Stomach smooth muscle (tissue), 2 donors: ENCODE results near the gene MMS19.
"Not testable (repeated sequence)": the region's sequence is repeated elsewhere in the genome, so short reads cannot be mapped to it uniquely, and the experiment has no call there.

Experiments
- H3K27ac ChIP-seq: one replicate; pipeline ENCODE4 v1.7.0; 2013; ENCODE audit warnings: mild to moderate bottlenecking, low read length, inconsistent platforms
- H3K27me3 ChIP-seq, 2 donors: one replicate each; pipeline ENCODE4 v1.7.0; 2013; ENCODE audit warnings: low read length in 2 of 2; ENCODE audit not compliant: insufficient read depth in 2 of 2, control insufficient read depth in 1 of 2
- H3K36me3 ChIP-seq, 2 donors: one replicate each; pipeline ENCODE4 v1.7.0; 2013; ENCODE audit warnings: low read length in 2 of 2; ENCODE audit not compliant: control insufficient read depth in 2 of 2, insufficient read depth in 2 of 2
- H3K4me1 ChIP-seq: one replicate; pipeline ENCODE4 v1.7.0; 2013; ENCODE audit warnings: low read length; ENCODE audit not compliant: control insufficient read depth, insufficient read depth
- H3K4me3 ChIP-seq, 2 donors: one replicate each; pipeline ENCODE4 v1.7.0; 2013; ENCODE audit warnings: low read length in 2 of 2
- H3K9ac ChIP-seq, 2 donors: one replicate each; pipeline ENCODE4 v1.7.0; 2013; ENCODE audit warnings: low read length in 2 of 2, mild to moderate bottlenecking in 1 of 2
- H3K9me3 ChIP-seq, 2 donors: one replicate each; pipeline ENCODE4 v1.7.0; 2013; ENCODE audit warnings: low read length in 2 of 2; ENCODE audit not compliant: control insufficient read depth in 2 of 2
- donor health status: healthy.
- donor health status: Pancreatic carcinoma.

MMS19 gene

DNA sequence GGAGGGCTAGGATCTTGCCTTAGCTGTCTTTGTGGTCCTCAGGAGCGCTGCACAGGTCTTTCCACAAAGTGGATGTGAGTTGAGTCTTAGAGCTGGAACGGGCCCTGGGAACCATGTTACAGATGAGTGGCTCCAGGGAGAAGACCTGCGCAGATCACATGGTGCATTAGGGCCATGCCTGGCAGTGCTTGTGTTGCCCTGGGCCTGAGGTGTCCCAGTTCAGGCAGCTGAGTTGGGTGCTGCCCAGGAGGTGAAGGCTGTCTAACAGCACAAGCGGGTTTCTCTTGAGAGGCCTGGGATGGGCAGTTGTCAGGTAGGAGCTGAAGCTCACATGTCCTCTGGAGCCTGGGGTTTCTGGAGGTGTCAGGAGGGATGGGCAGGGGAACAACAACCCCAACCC is 40.6 kb upstream of the MMS19 start:
- no peak overlapping the region for H3K4me3 ChIP-seq
- no peaks in the 10 kb centered on the region for H3K27me3 ChIP-seq
- H3K27ac ChIP-seq = no peak overlapping the region
- H3K36me3 ChIP-seq = no peaks in the 10 kb centered on the region
- H3K9ac ChIP-seq = no peak overlapping the region
- peaks cover 20% of the 10 kb centered on the region for H3K4me1 ChIP-seq
- no peaks in the 10 kb centered on the region for H3K9me3 ChIP-seq

DNA sequence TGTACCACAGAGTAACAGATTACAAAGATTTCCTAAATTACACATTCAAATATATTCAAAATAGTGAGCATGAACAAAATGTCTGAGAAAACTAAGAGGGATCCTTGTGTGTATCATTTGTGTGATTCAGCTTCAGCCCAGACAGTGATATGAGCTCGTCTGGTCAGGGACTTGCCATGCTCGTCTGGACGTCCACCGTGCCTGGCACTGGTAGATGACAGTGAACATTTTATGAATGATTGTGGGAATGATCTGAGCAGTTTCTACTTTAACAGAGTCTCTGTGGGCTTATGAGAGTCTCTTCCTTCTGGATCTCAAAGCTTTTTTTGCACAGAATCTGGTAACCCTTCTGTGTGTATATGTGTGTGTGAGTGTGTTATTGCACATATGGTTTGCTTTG is 40.2 kb upstream of the MMS19 start:
- Histone ChIP-seq H3K9me3 (no peaks in the 10 kb centered on the region), H3K27ac (no peak overlapping the region), H3K4me1 (peaks cover 16% of the 10 kb centered on the region), H3K4me3 (no peak overlapping the region), H3K36me3 (no peaks in the 10 kb centered on the region), H3K9ac (no peak overlapping the region), H3K27me3 (no peaks in the 10 kb centered on the region)

DNA sequence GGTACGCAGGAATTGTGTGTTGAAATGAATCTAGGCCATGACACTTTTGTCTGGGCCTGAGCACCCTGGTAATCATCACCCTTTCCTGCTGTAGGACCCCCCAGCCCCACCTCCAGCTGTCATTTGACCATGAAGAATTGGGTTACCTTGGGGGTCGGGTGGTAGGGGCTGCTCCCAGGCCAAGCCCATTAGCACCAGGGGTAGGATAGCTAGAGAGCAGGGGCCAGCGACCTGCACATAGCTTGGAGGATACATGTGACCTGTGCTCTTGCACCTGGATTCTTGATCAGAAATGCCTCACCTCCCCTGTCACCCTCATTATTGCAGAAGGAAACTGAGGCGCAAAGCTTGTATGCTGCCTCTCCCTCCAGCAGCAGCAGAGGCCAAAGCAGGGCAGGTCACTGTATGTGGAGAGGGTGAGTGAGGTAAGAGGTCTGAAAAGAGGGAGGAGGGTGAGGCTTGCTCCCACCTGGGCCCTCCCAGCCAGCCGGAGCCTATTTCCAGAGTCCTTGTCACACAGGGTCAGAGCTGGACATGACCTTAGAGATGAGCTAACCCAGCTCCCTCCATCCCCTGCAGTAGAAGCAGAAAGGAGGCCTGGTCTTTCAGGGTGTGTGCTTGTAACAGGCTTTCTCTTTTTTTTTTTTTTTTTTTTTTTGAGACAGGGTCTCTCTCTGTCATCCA is 39.1 kb upstream of the MMS19 start:
- Histone ChIP-seq H3K36me3 (no peaks in the 10 kb centered on the region), H3K4me3 (no peak overlapping the region), H3K9me3 (no peaks in the 10 kb centered on the region), H3K4me1 (peaks cover 5% of the 10 kb centered on the region), H3K9ac (no peak overlapping the region), H3K27ac (no peak overlapping the region), H3K27me3 (no peaks in the 10 kb centered on the region)

DNA sequence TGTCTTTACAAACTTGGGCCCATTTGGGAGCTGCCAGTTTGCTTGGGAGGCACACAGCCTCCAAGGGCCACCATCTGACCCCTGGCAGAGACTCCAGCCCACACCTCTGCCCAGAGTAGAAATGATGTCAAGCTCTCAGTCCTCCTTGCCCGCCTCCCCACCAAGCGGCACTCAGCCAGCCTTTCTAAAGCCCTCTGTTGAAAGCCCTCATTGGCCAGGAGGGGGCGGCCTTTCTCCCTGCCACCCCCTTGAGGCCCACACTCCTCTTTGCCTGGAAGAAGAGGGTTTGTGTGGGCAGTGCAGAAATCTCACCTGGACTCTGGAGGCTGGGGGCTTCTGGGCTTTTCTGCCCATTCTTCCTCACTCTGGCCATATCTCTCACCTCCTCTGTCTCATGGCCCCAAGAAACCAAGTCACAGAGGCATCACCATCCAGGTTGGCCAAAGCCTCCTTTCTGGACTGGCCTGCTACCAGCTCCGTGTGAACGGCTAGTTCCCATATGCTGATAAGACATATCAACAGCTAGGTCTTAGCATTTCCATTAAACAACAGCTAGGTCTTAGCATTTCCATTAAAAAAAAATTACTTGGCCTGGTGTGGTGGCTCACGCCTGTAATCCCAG is 36.6 kb upstream of the MMS19 start:
- no peaks in the 10 kb centered on the region for H3K27me3 ChIP-seq
- H3K9ac ChIP-seq = no peak overlapping the region
- H3K9me3 ChIP-seq = no peaks in the 10 kb centered on the region
- H3K27ac ChIP-seq = no peak overlapping the region
- H3K36me3 ChIP-seq = no peaks in the 10 kb centered on the region
- H3K4me1 ChIP-seq = no peaks in the 10 kb centered on the region
- no peak overlapping the region for H3K4me3 ChIP-seq

DNA sequence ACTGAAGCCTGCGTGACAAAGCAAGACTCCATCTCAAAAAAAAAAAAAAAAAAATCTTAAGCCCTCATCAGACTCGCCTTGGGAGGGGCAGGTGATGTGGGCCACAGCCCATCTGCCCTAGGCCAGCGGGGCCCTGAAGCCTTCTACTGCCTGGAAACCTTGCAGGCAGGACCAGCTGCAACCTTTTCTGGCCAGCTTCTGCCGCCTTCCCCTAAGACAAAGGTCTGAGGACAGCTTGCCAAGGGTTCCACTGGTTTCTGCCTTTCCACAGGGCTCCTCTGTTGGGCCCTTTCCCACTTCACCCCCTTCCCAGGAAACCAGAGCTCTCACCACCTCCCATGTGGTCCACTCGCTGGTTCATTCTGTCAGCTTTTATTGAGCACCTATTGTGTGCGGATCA is 35.7 kb upstream of the MMS19 start:
- Histone ChIP-seq H3K4me1 (no peaks in the 10 kb centered on the region), H3K36me3 (no peaks in the 10 kb centered on the region), H3K9me3 (no peaks in the 10 kb centered on the region), H3K27me3 (no peaks in the 10 kb centered on the region), H3K9ac (no peak overlapping the region), H3K27ac (no peak overlapping the region), H3K4me3 (no peak overlapping the region)

DNA sequence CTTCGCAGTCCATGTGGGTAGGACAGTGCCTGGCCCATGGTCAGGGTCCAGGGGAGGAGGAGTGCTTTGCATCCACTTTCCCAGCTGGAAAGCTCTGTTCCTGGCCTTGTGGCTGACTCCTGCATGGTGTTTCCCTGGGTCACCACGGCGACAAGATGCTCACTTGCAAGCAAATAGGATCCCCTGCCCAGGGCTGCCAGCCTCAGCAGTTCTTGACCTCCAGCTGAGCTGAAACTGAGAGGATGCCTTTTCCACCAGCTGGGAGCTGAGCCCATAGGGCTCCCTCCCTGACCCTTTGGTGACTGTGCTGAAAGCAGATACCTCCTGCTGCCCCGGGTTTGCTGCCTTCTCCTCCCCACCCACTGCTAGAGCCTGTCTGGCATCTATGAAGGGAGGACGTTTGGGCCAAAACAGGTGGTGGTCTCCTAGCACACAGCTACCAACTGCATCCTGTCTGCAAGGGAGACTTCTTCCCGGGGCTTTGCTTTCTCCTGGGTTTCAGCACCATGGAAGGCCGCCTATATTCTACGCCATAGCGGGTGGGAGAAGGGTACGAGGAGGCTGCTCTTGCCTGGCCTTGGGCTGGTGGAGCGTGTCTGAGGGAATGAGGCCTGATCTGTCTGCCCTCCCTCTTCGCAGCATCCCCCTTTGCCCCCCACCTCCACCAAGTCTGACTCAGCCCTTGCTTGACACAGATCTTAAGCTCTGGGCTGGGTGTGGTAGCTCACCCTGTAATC is 34.9 kb upstream of the MMS19 start:
- no peak overlapping the region for H3K9ac ChIP-seq
- no peaks in the 10 kb centered on the region for H3K4me1 ChIP-seq
- H3K27me3 ChIP-seq = no peaks in the 10 kb centered on the region
- H3K9me3 ChIP-seq = no peaks in the 10 kb centered on the region
- no peaks in the 10 kb centered on the region for H3K36me3 ChIP-seq
- H3K27ac ChIP-seq = no peak overlapping the region
- H3K4me3 ChIP-seq = no peak overlapping the region

DNA sequence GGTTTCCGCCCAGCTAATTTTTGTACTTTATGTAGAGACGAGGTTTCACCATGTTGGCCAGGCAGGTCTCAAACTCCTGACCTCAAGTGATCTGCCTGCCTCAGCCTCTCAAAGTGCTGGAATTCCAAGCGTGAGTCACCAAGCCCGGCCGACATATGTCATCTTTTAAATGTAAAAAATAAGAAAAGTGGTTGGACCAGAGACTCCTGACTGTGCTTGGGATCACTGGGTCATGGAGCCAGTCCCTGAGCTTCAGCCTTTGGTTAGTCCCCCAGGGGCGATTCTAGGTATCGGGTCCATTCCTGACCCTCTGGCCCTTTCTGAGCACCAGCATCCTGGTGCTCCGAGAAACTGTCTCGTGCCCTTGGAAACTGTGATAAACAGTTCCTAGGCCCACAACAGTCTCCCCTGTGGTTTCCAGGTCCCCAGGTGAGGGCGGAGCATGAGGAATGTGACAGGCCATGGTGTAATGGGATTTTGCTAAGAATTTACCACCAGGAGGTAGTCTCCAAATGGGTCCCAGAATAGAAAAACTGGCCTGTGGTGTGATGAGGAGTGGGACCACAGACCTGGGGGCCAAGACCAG is 33.3 kb upstream of the MMS19 start:
- Histone ChIP-seq H3K36me3 (no peaks in the 10 kb centered on the region), H3K9me3 (no peaks in the 10 kb centered on the region), H3K4me1 (no peaks in the 10 kb centered on the region), H3K4me3 (no peak overlapping the region), H3K9ac (no peak overlapping the region), H3K27me3 (no peaks in the 10 kb centered on the region), H3K27ac (no peak overlapping the region)

DNA sequence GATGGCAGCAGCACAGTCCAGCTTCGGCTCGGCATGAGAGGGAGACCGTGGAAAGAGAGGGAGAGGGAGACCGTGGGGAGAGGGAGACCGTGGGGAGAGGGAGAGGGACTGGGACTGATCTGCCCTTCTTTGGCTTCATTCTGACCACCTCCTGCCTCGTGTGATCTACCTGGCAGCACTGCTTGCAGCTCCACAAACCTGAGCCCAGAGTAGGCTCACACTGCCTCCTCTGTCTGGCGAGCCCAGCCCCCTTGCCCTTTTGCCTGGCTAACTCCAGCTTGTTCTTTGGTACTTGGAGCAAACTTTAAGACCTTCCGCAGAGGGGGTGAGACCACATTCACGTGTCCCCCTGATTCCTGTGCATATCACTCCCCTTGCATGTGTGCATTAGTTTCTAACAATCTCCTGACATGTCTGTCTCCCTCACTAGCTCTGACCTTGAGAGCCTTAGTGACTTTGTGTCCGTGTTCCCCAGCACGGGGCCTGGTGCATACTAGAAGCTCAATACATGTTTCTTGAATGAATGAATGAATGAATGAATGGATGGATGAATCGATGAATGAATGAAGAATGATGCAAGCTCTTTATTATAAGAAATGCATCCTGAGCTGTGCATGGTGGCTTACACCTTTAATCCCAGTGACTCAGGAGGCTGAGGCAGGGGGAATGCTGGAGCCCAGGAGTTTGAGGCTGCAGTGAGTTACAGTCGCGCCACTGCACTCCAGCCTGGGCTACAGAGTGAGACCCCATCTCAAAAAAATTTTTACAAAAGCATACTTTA is 31.7 kb upstream of the MMS19 start:
- no peaks in the 10 kb centered on the region for H3K36me3 ChIP-seq
- no peaks in the 10 kb centered on the region for H3K9me3 ChIP-seq
- no peak overlapping the region for H3K27ac ChIP-seq
- H3K4me3 ChIP-seq = no peak overlapping the region
- no peak overlapping the region for H3K9ac ChIP-seq
- H3K27me3 ChIP-seq = no peaks in the 10 kb centered on the region
- H3K4me1 ChIP-seq = no peaks in the 10 kb centered on the region

DNA sequence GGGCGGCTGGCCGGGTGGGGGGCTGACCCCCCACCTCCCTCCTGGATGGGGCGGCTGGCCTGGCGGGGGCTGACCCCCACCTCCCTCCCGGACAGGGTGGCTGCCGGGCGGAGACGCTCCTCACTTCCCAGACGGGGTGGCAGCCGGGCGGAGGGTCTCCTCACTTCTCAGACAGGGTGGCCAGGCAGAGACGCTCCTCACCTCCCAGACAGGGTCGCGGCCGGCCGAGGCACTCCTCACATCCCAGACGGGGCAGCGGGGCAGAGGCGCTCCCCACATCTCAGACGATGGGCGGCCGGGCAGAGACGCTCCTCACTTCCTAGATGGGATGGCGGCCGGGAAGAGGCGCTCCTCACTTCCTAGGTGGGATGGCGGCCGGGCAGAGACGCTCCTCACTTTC is 30.7 kb upstream of the MMS19 start:
- H3K4me1 ChIP-seq, H3K4me3 ChIP-seq, H3K9ac ChIP-seq, H3K27ac ChIP-seq, H3K27me3 ChIP-seq, H3K36me3 ChIP-seq, H3K9me3 ChIP-seq: not testable (repeated sequence)

DNA sequence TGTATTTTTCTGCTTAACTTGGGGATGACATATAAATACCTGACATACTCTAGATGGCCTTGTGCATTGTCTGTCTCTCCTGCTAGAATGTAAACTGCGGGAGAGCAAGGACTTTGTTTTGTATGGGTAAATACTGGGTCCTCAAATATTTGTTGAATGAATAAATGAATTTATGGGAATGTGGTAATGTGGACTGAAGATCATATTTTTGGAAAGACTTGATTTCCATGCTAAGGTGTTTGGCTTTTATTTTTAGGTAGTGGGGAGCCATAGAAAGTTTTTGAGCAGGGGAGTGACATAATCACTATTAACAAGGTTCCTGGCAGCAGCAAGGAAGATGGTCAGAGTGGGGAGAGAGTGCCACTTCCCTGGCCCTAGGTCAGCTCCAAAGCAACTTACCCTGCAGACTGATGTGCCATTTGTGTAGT is 27.5 kb upstream of the MMS19 start:
- Histone ChIP-seq H3K27me3 (no peaks in the 10 kb centered on the region), H3K36me3 (no peaks in the 10 kb centered on the region), H3K9me3 (no peaks in the 10 kb centered on the region), H3K27ac (no peak overlapping the region), H3K9ac (no peak overlapping the region), H3K4me3 (no peak overlapping the region), H3K4me1 (no peaks in the 10 kb centered on the region)
